ENCODE measurements around the gene LGALS4. TPM values are rescaled to one million over a fixed set of nuclear protein-coding genes. Genes with fewer than 3 reads are reported as not detected.
A peak's percentile ranks its signal among the peaks of the same experiment; 100 is the strongest.
"Not testable (repeated sequence)": the region's sequence is repeated elsewhere in the genome, so short reads cannot be mapped to it uniquely, and the experiment has no call there.

Gene LGALS4
- total and polyA plus RNA-seq, 4 experiments from 2014 or later, result 4.7 to 6.1 TPM; not detected in 2

DNA sequence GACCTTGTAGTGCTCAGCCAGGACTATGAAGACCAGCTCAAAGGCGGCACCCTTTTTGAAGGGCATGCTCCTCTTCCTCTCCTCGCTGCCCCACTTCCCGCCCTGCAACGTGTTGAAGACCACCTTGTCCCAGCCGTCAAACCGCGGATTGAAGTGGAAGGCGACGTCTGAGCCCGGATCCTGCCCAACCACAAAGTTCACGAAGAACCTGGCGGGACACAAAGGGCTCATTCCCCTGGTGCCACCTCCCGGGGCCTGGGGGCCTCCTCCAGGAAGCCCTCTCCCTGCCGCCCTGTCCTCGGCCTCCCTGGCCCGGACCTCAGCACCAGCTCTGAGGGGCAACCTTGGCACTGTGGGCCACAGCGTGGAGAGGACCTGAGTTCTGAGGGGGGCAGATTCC lies 4.0 kb downstream of the LGALS4 start:
- Mint-ChIP-seq H3K27ac (no peak overlapping the region), H3K27me3 (no peaks in the 10 kb centered on the region), H3K4me1 (peaks cover 4 to 8% (median 6%) of the 10 kb centered on the region in 4 donors), H3K9me3 (no peaks in the 10 kb centered on the region), H3K4me3 (no peak overlapping the region), H3K36me3 (peaks cover 0 to 5% of the 10 kb centered on the region in 2 donors)
- DNase-seq, result no peak
- intact Hi-C loops (cut with micrococcal nuclease), result no loop called here
- no peak overlapping the region for H3K27ac ChIP-seq (ENCODE audit: low read depth, low read length)
- peaks cover 6% of the 10 kb centered on the region for H3K4me1 ChIP-seq (ENCODE audit: insufficient read depth, low read length)
- no peak overlapping the region for H3K4me3 ChIP-seq (ENCODE audit: low read length in 2 of 2)
- no peaks in the 10 kb centered on the region for H3K9me3 ChIP-seq (ENCODE audit: control insufficient read depth in 1 of 2, low read length in 2 of 2)
- ChIA-PET POLR2A (ENCODE audit: partially characterized antibody) (no interaction called here), CTCF (ENCODE audit: partially characterized antibody) (interaction anchor here (0.7 kb wide), 1 partner anchor 15 kb away, joined by 3 read pairs; no protein-coding TSS in a partner anchor)
- H3K27me3 ChIP-seq (ENCODE audit: insufficient read depth, low read length), result no peaks in the 10 kb centered on the region
- H3K36me3 ChIP-seq (ENCODE audit: insufficient read depth, low read length), result no peaks in the 10 kb centered on the region

DNA sequence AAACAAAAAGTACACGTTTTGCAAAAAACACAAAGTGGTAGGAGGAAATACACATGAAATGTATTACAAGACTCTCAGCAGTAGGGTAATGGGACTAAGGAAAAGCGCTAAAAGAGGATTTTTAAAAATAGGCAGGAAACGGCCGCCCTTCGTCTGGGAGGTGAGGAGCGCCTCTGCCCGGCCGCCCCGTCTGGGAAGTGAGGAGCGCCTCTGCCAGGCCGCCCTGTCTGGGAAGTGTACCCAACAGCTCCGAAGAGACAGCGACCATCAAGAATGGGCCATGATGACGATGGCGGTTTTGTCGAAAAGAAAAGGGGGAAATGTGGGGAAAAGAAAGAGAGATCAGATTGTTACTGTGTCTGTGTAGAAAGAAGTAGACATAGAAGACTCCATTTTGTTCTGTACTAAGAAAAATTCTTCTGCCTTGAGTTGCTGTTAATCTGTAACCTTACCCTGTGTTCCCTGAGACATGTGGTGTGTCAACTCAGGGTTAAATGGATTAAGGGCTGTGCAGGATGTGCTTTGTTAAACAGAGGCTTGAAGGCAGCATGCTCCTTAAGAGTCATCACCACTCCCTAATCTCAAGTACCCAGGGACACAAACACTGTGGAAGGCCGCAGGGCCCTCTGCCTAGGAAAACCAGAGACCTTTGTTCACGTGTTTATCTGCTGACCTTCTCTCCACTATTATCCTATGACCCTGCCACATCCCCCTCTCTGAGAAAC lies 5.2 kb downstream of the LGALS4 start:
- H3K4me1 Mint-ChIP-seq; H3K36me3 ChIP-seq (ENCODE audit: insufficient read depth, low read length); H3K4me1 ChIP-seq (ENCODE audit: insufficient read depth, low read length); H3K27me3 Mint-ChIP-seq; H3K4me3 Mint-ChIP-seq; CTCF ChIA-PET (ENCODE audit: partially characterized antibody); POLR2A ChIA-PET (ENCODE audit: partially characterized antibody); H3K36me3 Mint-ChIP-seq; H3K9me3 Mint-ChIP-seq; H3K27me3 ChIP-seq (ENCODE audit: insufficient read depth, low read length); DNase-seq; intact Hi-C loops (cut with micrococcal nuclease); H3K9me3 ChIP-seq (ENCODE audit: control insufficient read depth in 1 of 2, low read length in 2 of 2); H3K4me3 ChIP-seq (ENCODE audit: low read length in 2 of 2); H3K27ac ChIP-seq (ENCODE audit: low read depth, low read length): not testable (repeated sequence)
- peak overlapping the region in 1 of 7 donors; percentile 8 for H3K27ac Mint-ChIP-seq

- DNase-seq, result no peak
- intact Hi-C loops (cut with micrococcal nuclease), result no loop called here
- ChIA-PET CTCF (ENCODE audit: partially characterized antibody) (no interaction called here), POLR2A (ENCODE audit: partially characterized antibody) (no interaction called here)
- Histone ChIP-seq H3K4me1 (ENCODE audit: insufficient read depth, low read length) (peaks cover 6% of the 10 kb centered on the region), H3K4me3 (ENCODE audit: low read length in 2 of 2) (no peak overlapping the region), H3K27ac (ENCODE audit: low read depth, low read length) (no peak overlapping the region), H3K36me3 (ENCODE audit: insufficient read depth, low read length) (no peaks in the 10 kb centered on the region), H3K9me3 (ENCODE audit: control insufficient read depth in 1 of 2, low read length in 2 of 2) (no peaks in the 10 kb centered on the region), H3K27me3 (ENCODE audit: insufficient read depth, low read length) (no peaks in the 10 kb centered on the region)
- H3K36me3 Mint-ChIP-seq, result peaks cover 0 to 5% of the 10 kb centered on the region in 2 donors
- H3K27me3 Mint-ChIP-seq, result no peaks in the 10 kb centered on the region
- no peak overlapping the region for H3K27ac Mint-ChIP-seq
- H3K4me3 Mint-ChIP-seq, result no peak overlapping the region
- H3K4me1 Mint-ChIP-seq, result peaks cover 4 to 8% (median 6%) of the 10 kb centered on the region in 4 donors
- no peaks in the 10 kb centered on the region for H3K9me3 Mint-ChIP-seq
Observed at GRCh38 chr19:38806371-38806770, 6.4 kb downstream of the LGALS4 start.

DNA sequence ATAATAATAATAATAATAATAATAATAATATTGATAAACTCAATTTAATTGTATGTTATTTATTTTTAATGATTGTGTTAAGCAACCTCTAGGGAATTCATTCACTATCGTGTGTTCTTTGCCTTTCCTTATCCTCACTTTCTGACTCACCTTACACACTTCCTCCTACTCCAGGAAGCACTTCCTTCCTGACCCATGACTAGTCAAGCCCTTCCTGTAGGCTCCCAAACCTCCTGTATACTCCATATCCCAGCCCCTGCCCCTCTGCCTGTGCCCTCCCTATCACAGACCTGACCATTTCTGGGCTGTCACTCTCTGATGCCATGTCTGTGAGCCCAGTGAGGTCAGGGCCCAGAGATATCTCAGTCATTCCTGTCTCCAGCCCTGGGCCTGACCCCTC lies 7.6 kb downstream of the LGALS4 start:
- peak overlapping the region in 2 of 7 donors; percentile 64 to 81 for H3K27ac Mint-ChIP-seq
- peaks cover 0 to 5% of the 10 kb centered on the region in 2 donors for H3K36me3 Mint-ChIP-seq
- no peak for DNase-seq
- Histone ChIP-seq H3K4me3 (ENCODE audit: low read length in 2 of 2) (no peak overlapping the region), H3K27ac (ENCODE audit: low read depth, low read length) (no peak overlapping the region), H3K27me3 (ENCODE audit: insufficient read depth, low read length) (no peaks in the 10 kb centered on the region), H3K36me3 (ENCODE audit: insufficient read depth, low read length) (no peaks in the 10 kb centered on the region), H3K9me3 (ENCODE audit: control insufficient read depth in 1 of 2, low read length in 2 of 2) (no peaks in the 10 kb centered on the region), H3K4me1 (ENCODE audit: insufficient read depth, low read length) (peaks cover 6% of the 10 kb centered on the region)
- no peaks in the 10 kb centered on the region for H3K27me3 Mint-ChIP-seq
- peaks cover 4 to 8% (median 6%) of the 10 kb centered on the region in 4 donors for H3K4me1 Mint-ChIP-seq
- ChIA-PET CTCF (ENCODE audit: partially characterized antibody) (no interaction called here), POLR2A (ENCODE audit: partially characterized antibody) (no interaction called here)
- H3K4me3 Mint-ChIP-seq, result peak overlapping the region in 1 of 8 donors; percentile 29
- no peaks in the 10 kb centered on the region for H3K9me3 Mint-ChIP-seq
- intact Hi-C loops (cut with micrococcal nuclease), result no loop called here

DNA sequence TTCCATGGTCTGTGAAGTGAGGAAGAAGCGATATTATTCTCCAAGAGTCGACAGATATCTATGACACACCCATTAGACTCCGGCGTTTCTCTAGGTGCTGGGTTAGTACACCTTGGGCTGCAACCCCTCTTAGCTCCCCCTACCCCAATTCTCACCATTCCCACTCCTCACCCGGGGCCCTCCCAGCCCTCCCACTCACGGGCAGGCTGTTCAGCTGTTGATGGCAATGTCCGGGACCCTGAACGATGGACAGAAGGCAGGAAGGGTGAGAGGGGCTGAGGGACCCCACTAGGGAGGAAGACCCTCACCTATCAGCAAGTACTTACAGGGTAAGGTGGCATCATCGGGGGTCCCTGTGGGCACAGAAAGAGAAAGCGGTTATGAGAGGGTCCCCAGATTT lies 9.2 kb downstream of the LGALS4 start:
- H3K9me3 ChIP-seq (ENCODE audit: control insufficient read depth in 1 of 2, low read length in 2 of 2), result no peaks in the 10 kb centered on the region
- POLR2A ChIA-PET (ENCODE audit: partially characterized antibody), result no interaction called here
- Mint-ChIP-seq H3K4me3 (no peak overlapping the region), H3K27me3 (no peaks in the 10 kb centered on the region), H3K36me3 (peaks cover 0 to 5% of the 10 kb centered on the region in 2 donors), H3K27ac (no peak overlapping the region), H3K4me1 (peaks cover 3 to 8% (median 6%) of the 10 kb centered on the region in 4 donors), H3K9me3 (peaks cover 0 to 2% (median 0%) of the 10 kb centered on the region in 8 donors)
- CTCF ChIA-PET (ENCODE audit: partially characterized antibody), result interaction anchor here (1.0 kb wide), 1 partner anchor 66 kb away, joined by 4 read pairs; no protein-coding TSS in a partner anchor
- no peak overlapping the region for H3K27ac ChIP-seq (ENCODE audit: low read depth, low read length)
- no peak for DNase-seq
- no peak overlapping the region for H3K4me3 ChIP-seq (ENCODE audit: low read length in 2 of 2)
- H3K36me3 ChIP-seq (ENCODE audit: insufficient read depth, low read length), result no peaks in the 10 kb centered on the region
- H3K4me1 ChIP-seq (ENCODE audit: insufficient read depth, low read length), result peaks cover 6% of the 10 kb centered on the region
- intact Hi-C loops (cut with micrococcal nuclease), result no loop called here
- no peaks in the 10 kb centered on the region for H3K27me3 ChIP-seq (ENCODE audit: insufficient read depth, low read length)

DNA sequence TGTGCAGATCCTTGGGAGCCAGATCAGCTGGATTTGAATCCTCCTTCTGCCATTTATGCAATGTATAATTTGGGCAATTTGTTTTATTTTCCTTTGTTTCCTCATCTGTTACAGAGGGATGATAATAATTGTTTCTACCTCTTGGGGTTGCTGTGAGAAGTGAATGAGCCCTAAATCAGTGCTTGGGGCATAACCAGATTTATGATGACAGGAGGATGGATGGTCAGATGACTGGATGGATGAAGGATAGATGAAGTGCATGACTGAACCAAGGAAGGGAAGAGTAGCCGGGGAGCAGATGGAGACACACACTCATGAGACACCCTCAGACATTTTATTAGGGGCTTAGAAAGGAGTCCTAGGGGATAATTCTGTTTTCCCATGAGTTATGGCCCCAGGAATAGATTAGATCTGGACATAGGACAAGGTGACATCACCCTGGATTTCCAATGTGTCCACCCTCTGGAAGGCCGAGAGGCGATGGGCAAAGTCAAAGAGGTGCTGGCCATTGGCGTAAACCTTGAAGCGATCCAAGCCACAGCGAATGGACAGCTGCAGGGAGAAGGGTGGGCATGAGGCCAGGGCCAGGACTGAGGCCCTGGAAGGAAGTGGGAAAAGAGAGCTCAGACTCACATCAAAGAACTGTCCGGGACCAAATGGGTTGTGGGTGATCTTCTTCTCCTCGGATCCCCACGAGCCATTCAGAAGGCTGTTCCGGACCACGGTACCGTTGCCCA lies 11.2 kb downstream of the LGALS4 start:
- no peak overlapping the region for H3K4me3 Mint-ChIP-seq
- peaks cover 3 to 8% (median 5%) of the 10 kb centered on the region in 4 donors for H3K4me1 Mint-ChIP-seq
- no peak for DNase-seq
- no peaks in the 10 kb centered on the region for H3K27me3 ChIP-seq (ENCODE audit: insufficient read depth, low read length)
- H3K4me3 ChIP-seq (ENCODE audit: low read length in 2 of 2), result no peak overlapping the region
- H3K36me3 ChIP-seq (ENCODE audit: insufficient read depth, low read length), result no peaks in the 10 kb centered on the region
- intact Hi-C loops (cut with micrococcal nuclease), result no loop called here
- H3K36me3 Mint-ChIP-seq, result peaks cover 0 to 5% of the 10 kb centered on the region in 2 donors
- no peak overlapping the region for H3K27ac Mint-ChIP-seq
- peaks cover 0 to 2% (median 0%) of the 10 kb centered on the region in 8 donors for H3K9me3 Mint-ChIP-seq
- no peak overlapping the region for H3K27ac ChIP-seq (ENCODE audit: low read depth, low read length)
- no peaks in the 10 kb centered on the region for H3K9me3 ChIP-seq (ENCODE audit: control insufficient read depth in 1 of 2, low read length in 2 of 2)
- ChIA-PET CTCF (ENCODE audit: partially characterized antibody) (interaction anchor here (0.6 to 0.7 kb wide), 2 partner anchors 85 to 167 kb away, joined by 3 read pairs; no protein-coding TSS in a partner anchor), POLR2A (ENCODE audit: partially characterized antibody) (no interaction called here)
- no peaks in the 10 kb centered on the region for H3K27me3 Mint-ChIP-seq
- H3K4me1 ChIP-seq (ENCODE audit: insufficient read depth, low read length), result peaks cover 6% of the 10 kb centered on the region

DNA sequence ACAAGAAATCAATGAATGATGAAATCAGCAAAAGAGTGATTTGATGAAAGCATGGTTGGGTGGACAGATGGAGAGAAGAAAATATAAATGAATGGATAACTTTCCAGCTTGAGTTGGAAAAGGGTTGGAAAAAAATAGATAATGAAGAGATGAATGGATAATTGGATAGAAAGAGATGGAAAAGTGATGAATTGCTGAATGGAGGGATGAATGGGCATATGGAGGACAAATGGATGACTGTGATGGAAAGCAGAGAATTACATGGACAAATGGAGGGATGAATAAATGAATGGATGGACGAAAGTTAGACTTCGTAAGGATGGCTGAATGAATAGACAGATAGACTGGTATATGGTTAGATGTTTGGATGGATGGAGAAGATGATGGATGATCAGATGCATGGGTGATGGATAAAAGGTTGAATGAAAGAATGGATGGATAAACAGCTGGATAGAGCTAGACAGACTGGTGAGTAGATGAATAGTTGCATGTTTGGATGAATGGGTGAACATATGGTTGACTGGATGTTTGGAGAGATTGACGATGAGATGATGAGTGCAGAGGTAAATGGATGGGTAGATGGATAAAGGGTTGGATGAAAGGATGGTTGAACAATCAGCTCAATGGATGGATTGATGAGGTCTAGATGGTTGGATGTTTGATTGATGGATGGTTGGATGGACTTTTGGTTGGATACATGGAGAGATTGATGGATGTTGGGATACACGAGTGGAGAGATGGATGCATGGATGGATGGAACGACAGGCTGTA lies 12.0 kb downstream of the LGALS4 start:
- Histone ChIP-seq H3K9me3 (ENCODE audit: control insufficient read depth in 1 of 2, low read length in 2 of 2) (no peaks in the 10 kb centered on the region), H3K4me3 (ENCODE audit: low read length in 2 of 2) (no peak overlapping the region), H3K4me1 (ENCODE audit: insufficient read depth, low read length) (peaks cover 6% of the 10 kb centered on the region), H3K27me3 (ENCODE audit: insufficient read depth, low read length) (no peaks in the 10 kb centered on the region), H3K27ac (ENCODE audit: low read depth, low read length) (no peak overlapping the region), H3K36me3 (ENCODE audit: insufficient read depth, low read length) (no peaks in the 10 kb centered on the region)
- Mint-ChIP-seq H3K9me3 (peaks cover 0 to 2% (median 0%) of the 10 kb centered on the region in 8 donors), H3K36me3 (peaks cover 0 to 5% of the 10 kb centered on the region in 2 donors), H3K27me3 (no peaks in the 10 kb centered on the region), H3K4me1 (peaks cover 3 to 8% (median 5%) of the 10 kb centered on the region in 4 donors), H3K27ac (no peak overlapping the region), H3K4me3 (no peak overlapping the region)
- DNase-seq, result no peak
- ChIA-PET CTCF (ENCODE audit: partially characterized antibody) (interaction anchor here (0.6 to 0.8 kb wide), 2 partner anchors 85 to 87 kb away, joined by 3 read pairs; no protein-coding TSS in a partner anchor), POLR2A (ENCODE audit: partially characterized antibody) (no interaction called here)
- intact Hi-C loops (cut with micrococcal nuclease), result no loop called here

Measured in CD4-positive, alpha-beta memory T cell (primary cell).